Spinal cord (tissue), 10 donors: ENCODE results near the gene PLCB1. TPM values are rescaled to one million over a fixed set of nuclear protein-coding genes. Genes with fewer than 3 reads are reported as not detected.

ENCODE experiments used
- DNase-seq, 6 donors: peaks; one replicate each; pipeline versions ENCODE4 v3.0.0 to v3.0.0-alpha.2; 2013 to 2015; ENCODE audit warnings: low spot score in 6 of 6, low read depth in 4 of 6
- H3K27ac ChIP-seq: one replicate; pipeline ENCODE4 v1.5.1; 2013; ENCODE audit warnings: low read depth, low read length, control low read depth
- H3K27me3 ChIP-seq: one replicate; pipeline ENCODE4 v1.6.1; 2013; ENCODE audit warnings: low read length; ENCODE audit not compliant: control insufficient read depth, insufficient read depth
- H3K36me3 ChIP-seq: one replicate; pipeline ENCODE4 v1.6.1; 2013; ENCODE audit warnings: low read length; ENCODE audit not compliant: control insufficient read depth, insufficient read depth
- H3K4me1 ChIP-seq: one replicate; pipeline ENCODE4 v1.6.1; 2013; ENCODE audit warnings: low read length; ENCODE audit not compliant: control insufficient read depth, insufficient read depth
- H3K4me3 ChIP-seq: one replicate; pipeline ENCODE4 v1.5.1; 2013; ENCODE audit warnings: low read depth, low read length, control low read depth
- H3K9me3 ChIP-seq: one replicate; pipeline ENCODE4 v1.6.1; 2013; ENCODE audit warnings: low read length; ENCODE audit not compliant: control insufficient read depth, insufficient read depth
- WGBS: methylation state at CpG from one replicate; pipeline ENCODE4 v1.1.5; 2013; ENCODE audit warnings: missing lambda C conversion rate; ENCODE audit not compliant: insufficient coverage; 5-methylcytosine and 5-hydroxymethylcytosine counted together
- polyA plus RNA-seq, 2 donors: library from polyadenylated mRNA; unstranded; fragments of 120-200 nt; gene quantifications; one replicate each; pipeline ENCODE4 v1.2.1, GENCODE V29; 2013; ENCODE audit not compliant: insufficient read length in 2 of 2
- total RNA-seq, 2 donors: library from RNA; depleted of rRNA in 1 of 2; stranded (reverse); fragments of 120-200 nt in 1 of 2; fragments of >200 nt in 1 of 2; gene quantifications; one replicate each; pipeline versions ENCODE4 v1.2.3 to v1.2.4, GENCODE V29; 2013 to 2014
- donor health status: healthy.

PLCB1 gene
- total and polyA plus RNA-seq, 4 donors: 42.9 to 111 (median 88.2) TPM

GRCh38 chr20:8557711-8558110 lies 425.6 kb downstream of the PLCB1 start:
- DNase-seq: no peak
- Histone ChIP-seq H3K9me3 (peaks cover 2% of the 10 kb centered on the region), H3K4me1 (no peaks in the 10 kb centered on the region), H3K27me3 (no peaks in the 10 kb centered on the region), H3K36me3 (no peaks in the 10 kb centered on the region), H3K27ac (no peak overlapping the region), H3K4me3 (no peak overlapping the region)
- WGBS: no CpG with 5 or more reads among the region's 1 CpG

GRCh38 chr20:8562356-8562755 lies 430.3 kb downstream of the PLCB1 start:
- H3K27me3 ChIP-seq: no peaks in the 10 kb centered on the region
- no peaks in the 10 kb centered on the region for H3K36me3 ChIP-seq
- no peaks in the 10 kb centered on the region for H3K4me1 ChIP-seq
- H3K27ac ChIP-seq: no peak overlapping the region
- 42% methylated on average over 2 of the region's 3 CpGs for WGBS
- H3K9me3 ChIP-seq: no peaks in the 10 kb centered on the region
- no peak overlapping the region for H3K4me3 ChIP-seq
- DNase-seq: peak in 2 of 6 donors; percentile 47 to 59

GRCh38 chr20:8568075-8568474 lies 436.0 kb downstream of the PLCB1 start:
- no peak for DNase-seq
- Histone ChIP-seq H3K4me3 (no peak overlapping the region), H3K27me3 (no peaks in the 10 kb centered on the region), H3K27ac (no peak overlapping the region), H3K9me3 (no peaks in the 10 kb centered on the region), H3K4me1 (no peaks in the 10 kb centered on the region), H3K36me3 (no peaks in the 10 kb centered on the region)
- no CpG with 5 or more reads among the region's 2 CpGs for WGBS

GRCh38 chr20:8569766-8570165 lies 437.7 kb downstream of the PLCB1 start:
- Histone ChIP-seq H3K4me3 (no peak overlapping the region), H3K27ac (no peak overlapping the region), H3K4me1 (no peaks in the 10 kb centered on the region), H3K27me3 (no peaks in the 10 kb centered on the region), H3K9me3 (no peaks in the 10 kb centered on the region), H3K36me3 (no peaks in the 10 kb centered on the region)
- DNase-seq: no peak

- H3K27ac ChIP-seq: no peak overlapping the region
- 90% methylated on average over 2 of the region's 2 CpGs for WGBS
- no peaks in the 10 kb centered on the region for H3K9me3 ChIP-seq
- no peaks in the 10 kb centered on the region for H3K36me3 ChIP-seq
- H3K4me1 ChIP-seq: no peaks in the 10 kb centered on the region
- no peaks in the 10 kb centered on the region for H3K27me3 ChIP-seq
- no peak overlapping the region for H3K4me3 ChIP-seq
- no peak for DNase-seq
Observed at GRCh38 chr20:8571611-8572010, 439.5 kb downstream of the PLCB1 start.

- no peak for DNase-seq
- Histone ChIP-seq H3K4me1 (no peaks in the 10 kb centered on the region), H3K9me3 (no peaks in the 10 kb centered on the region), H3K36me3 (no peaks in the 10 kb centered on the region), H3K27ac (no peak overlapping the region), H3K27me3 (no peaks in the 10 kb centered on the region), H3K4me3 (no peak overlapping the region)
Observed at GRCh38 chr20:8573686-8574085, 441.6 kb downstream of the PLCB1 start.

- H3K27ac ChIP-seq: no peak overlapping the region
- WGBS: 85% methylated on average over 3 of the region's 3 CpGs
- no peak overlapping the region for H3K4me3 ChIP-seq
- H3K36me3 ChIP-seq: no peaks in the 10 kb centered on the region
- H3K9me3 ChIP-seq: no peaks in the 10 kb centered on the region
- H3K27me3 ChIP-seq: no peaks in the 10 kb centered on the region
- H3K4me1 ChIP-seq: no peaks in the 10 kb centered on the region
- DNase-seq: no peak
Observed at GRCh38 chr20:8575114-8575513, 443.0 kb downstream of the PLCB1 start.

GRCh38 chr20:8578161-8578865 lies 446.2 kb downstream of the PLCB1 start:
- Histone ChIP-seq H3K4me3 (no peak overlapping the region), H3K27ac (no peak overlapping the region)
- WGBS: 43% methylated on average over 1 of the region's 3 CpGs

GRCh38 chr20:8579035-8579434 lies 447.0 kb downstream of the PLCB1 start:
- Histone ChIP-seq H3K27ac (no peak overlapping the region), H3K36me3 (no peaks in the 10 kb centered on the region), H3K4me1 (no peaks in the 10 kb centered on the region), H3K27me3 (no peaks in the 10 kb centered on the region), H3K9me3 (no peaks in the 10 kb centered on the region), H3K4me3 (no peak overlapping the region)
- DNase-seq: no peak
- 89% methylated on average over 1 of the region's 3 CpGs for WGBS

More at GRCh38 chr20:8578161-8578865, 446.2 kb downstream of the PLCB1 start:
- Histone ChIP-seq H3K4me1 (no peaks in the 10 kb centered on the region), H3K27me3 (no peaks in the 10 kb centered on the region), H3K9me3 (no peaks in the 10 kb centered on the region), H3K36me3 (no peaks in the 10 kb centered on the region)
- no peak for DNase-seq

GRCh38 chr20:8581446-8582183 lies 449.5 kb downstream of the PLCB1 start:
- no peak for DNase-seq
- H3K27me3 ChIP-seq: no peaks in the 10 kb centered on the region

More at GRCh38 chr20:8581446-8582183, 449.5 kb downstream of the PLCB1 start:
- Histone ChIP-seq H3K36me3 (no peaks in the 10 kb centered on the region), H3K9me3 (no peaks in the 10 kb centered on the region), H3K27ac (no peak overlapping the region), H3K4me1 (no peaks in the 10 kb centered on the region), H3K4me3 (no peak overlapping the region)
- no CpG with 5 or more reads among the region's 3 CpGs for WGBS
